ENCODE measurements around the gene EPHA5. TPM values are rescaled to one million over a fixed set of nuclear protein-coding genes. Genes with fewer than 3 reads are reported as not detected.

The EPHA5 gene
- total RNA-seq, 1 donor: 0.72 TPM

- DNase-seq (ENCODE audit: insufficient read length, low spot score, missing footprints): no peak
- H3K4me3 ChIP-seq (ENCODE audit: insufficient read depth, low read length): no peak overlapping the region
Measured at GRCh38 chr4:65302145-65302544, 368.1 kb downstream of the EPHA5 start.

GRCh38 chr4:65296246-65296645, 374.0 kb downstream of the EPHA5 start:
- Histone ChIP-seq H3K79me2 (ENCODE audit: insufficient read depth, low read length) (no peaks in the 10 kb centered on the region), H2AFZ (ENCODE audit: low read length) (no peak overlapping the region), H3K27ac (ENCODE audit: low read depth, low read length) (no peak overlapping the region), H3K4me2 (ENCODE audit: insufficient read depth, low read length) (no peak overlapping the region), H3K27me3 (ENCODE audit: insufficient read depth, low read length) (no peaks in the 10 kb centered on the region), H3K4me3 (ENCODE audit: insufficient read depth, low read length) (no peak overlapping the region), H3K4me1 (ENCODE audit: insufficient read depth, low read length) (no peaks in the 10 kb centered on the region), H4K20me1 (ENCODE audit: insufficient read depth, low read length) (no peaks in the 10 kb centered on the region), H3K36me3 (ENCODE audit: insufficient read depth, low read length) (no peaks in the 10 kb centered on the region), H3K9me3 (ENCODE audit: low read depth, low read length) (no peaks in the 10 kb centered on the region)
- no peak for TF ChIP-seq CTCF (IDR thresholded peaks at IDR 0.05; ENCODE audit: extremely low read depth, low read depth, low read length)
- no peak for DNase-seq (ENCODE audit: insufficient read length, low spot score, missing footprints)

More at GRCh38 chr4:65302145-65302544, 368.1 kb downstream of the EPHA5 start:
- no peaks in the 10 kb centered on the region for H3K9me3 ChIP-seq (ENCODE audit: low read depth, low read length)
- H4K20me1 ChIP-seq (ENCODE audit: insufficient read depth, low read length): no peaks in the 10 kb centered on the region
- H3K27me3 ChIP-seq (ENCODE audit: insufficient read depth, low read length): no peaks in the 10 kb centered on the region
- no peak overlapping the region for H3K27ac ChIP-seq (ENCODE audit: low read depth, low read length)
- H3K79me2 ChIP-seq (ENCODE audit: insufficient read depth, low read length): no peaks in the 10 kb centered on the region
- no peak overlapping the region for H3K4me2 ChIP-seq (ENCODE audit: insufficient read depth, low read length)
- no peaks in the 10 kb centered on the region for H3K4me1 ChIP-seq (ENCODE audit: insufficient read depth, low read length)
- H2AFZ ChIP-seq (ENCODE audit: low read length): no peak overlapping the region
- no peaks in the 10 kb centered on the region for H3K36me3 ChIP-seq (ENCODE audit: insufficient read depth, low read length)
- no peak for TF ChIP-seq CTCF (IDR thresholded peaks at IDR 0.05; ENCODE audit: extremely low read depth, low read depth, low read length)

- TF ChIP-seq CTCF (IDR thresholded peaks at IDR 0.05; ENCODE audit: extremely low read depth, low read depth, low read length): no peak
- no peaks in the 10 kb centered on the region for H4K20me1 ChIP-seq (ENCODE audit: insufficient read depth, low read length)
- H3K27me3 ChIP-seq (ENCODE audit: insufficient read depth, low read length): no peaks in the 10 kb centered on the region
- no peaks in the 10 kb centered on the region for H3K4me1 ChIP-seq (ENCODE audit: insufficient read depth, low read length)
- H3K4me2 ChIP-seq (ENCODE audit: insufficient read depth, low read length): no peak overlapping the region
- no peak for DNase-seq (ENCODE audit: insufficient read length, low spot score, missing footprints)
- no peak overlapping the region for H3K4me3 ChIP-seq (ENCODE audit: insufficient read depth, low read length)
- H3K36me3 ChIP-seq (ENCODE audit: insufficient read depth, low read length): no peaks in the 10 kb centered on the region
- no peaks in the 10 kb centered on the region for H3K9me3 ChIP-seq (ENCODE audit: low read depth, low read length)
- H3K27ac ChIP-seq (ENCODE audit: low read depth, low read length): no peak overlapping the region
- no peaks in the 10 kb centered on the region for H3K79me2 ChIP-seq (ENCODE audit: insufficient read depth, low read length)
- no peak overlapping the region for H2AFZ ChIP-seq (ENCODE audit: low read length)
Measured at GRCh38 chr4:65287071-65287470, 383.2 kb downstream of the EPHA5 start.
